ENCODE measurements around the gene KLHL26. TPM values are rescaled to one million over a fixed set of nuclear protein-coding genes. Genes with fewer than 3 reads are reported as not detected.

The KLHL26 gene
- total RNA-seq, 6 experiments from 2014 or later = 3.6 to 9.3 (median 7.4) TPM

DNA sequence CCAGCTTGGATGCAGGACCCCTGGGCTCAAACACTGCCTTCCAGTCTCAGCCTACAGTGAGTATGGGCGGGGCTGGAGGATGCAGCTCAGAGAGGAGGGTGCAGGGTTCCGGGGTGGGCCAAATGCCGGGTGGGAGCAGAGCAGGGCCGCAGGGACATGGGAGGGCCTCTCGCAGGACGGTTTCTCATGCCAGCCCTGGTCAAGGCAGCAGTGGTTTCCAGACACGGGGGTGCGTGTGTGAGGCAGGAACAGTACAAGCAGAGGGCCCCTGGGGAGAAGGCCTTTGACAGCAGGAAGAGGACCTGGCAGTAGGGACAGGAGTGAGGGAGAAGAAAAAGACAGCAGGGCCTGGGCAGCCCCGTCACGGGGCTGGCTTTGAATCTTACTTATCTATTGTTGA lies 80.8 kb downstream of the KLHL26 start:
- DNase-seq = no peak
- no peak overlapping the region for H3K4me3 Mint-ChIP-seq
- no peak overlapping the region for H3K27ac Mint-ChIP-seq
- H3K4me1 Mint-ChIP-seq (ENCODE audit: low read depth) = no peaks in the 10 kb centered on the region
- peaks cover 5% of the 10 kb centered on the region for H3K36me3 Mint-ChIP-seq (ENCODE audit: low read depth)
- no peaks in the 10 kb centered on the region for H3K9me3 Mint-ChIP-seq
- TF ChIP-seq, protein P1, sequence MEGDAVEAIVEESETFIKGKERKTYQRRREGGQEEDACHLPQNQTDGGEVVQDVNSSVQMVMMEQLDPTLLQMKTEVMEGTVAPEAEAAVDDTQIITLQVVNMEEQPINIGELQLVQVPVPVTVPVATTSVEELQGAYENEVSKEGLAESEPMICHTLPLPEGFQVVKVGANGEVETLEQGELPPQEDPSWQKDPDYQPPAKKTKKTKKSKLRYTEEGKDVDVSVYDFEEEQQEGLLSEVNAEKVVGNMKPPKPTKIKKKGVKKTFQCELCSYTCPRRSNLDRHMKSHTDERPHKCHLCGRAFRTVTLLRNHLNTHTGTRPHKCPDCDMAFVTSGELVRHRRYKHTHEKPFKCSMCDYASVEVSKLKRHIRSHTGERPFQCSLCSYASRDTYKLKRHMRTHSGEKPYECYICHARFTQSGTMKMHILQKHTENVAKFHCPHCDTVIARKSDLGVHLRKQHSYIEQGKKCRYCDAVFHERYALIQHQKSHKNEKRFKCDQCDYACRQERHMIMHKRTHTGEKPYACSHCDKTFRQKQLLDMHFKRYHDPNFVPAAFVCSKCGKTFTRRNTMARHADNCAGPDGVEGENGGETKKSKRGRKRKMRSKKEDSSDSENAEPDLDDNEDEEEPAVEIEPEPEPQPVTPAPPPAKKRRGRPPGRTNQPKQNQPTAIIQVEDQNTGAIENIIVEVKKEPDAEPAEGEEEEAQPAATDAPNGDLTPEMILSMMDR (IDR thresholded peaks at IDR 0.05) = no peak
- no peaks in the 10 kb centered on the region; the same call in 1 of the 2 replicates for H3K27me3 Mint-ChIP-seq (ENCODE audit: insufficient read depth)

DNA sequence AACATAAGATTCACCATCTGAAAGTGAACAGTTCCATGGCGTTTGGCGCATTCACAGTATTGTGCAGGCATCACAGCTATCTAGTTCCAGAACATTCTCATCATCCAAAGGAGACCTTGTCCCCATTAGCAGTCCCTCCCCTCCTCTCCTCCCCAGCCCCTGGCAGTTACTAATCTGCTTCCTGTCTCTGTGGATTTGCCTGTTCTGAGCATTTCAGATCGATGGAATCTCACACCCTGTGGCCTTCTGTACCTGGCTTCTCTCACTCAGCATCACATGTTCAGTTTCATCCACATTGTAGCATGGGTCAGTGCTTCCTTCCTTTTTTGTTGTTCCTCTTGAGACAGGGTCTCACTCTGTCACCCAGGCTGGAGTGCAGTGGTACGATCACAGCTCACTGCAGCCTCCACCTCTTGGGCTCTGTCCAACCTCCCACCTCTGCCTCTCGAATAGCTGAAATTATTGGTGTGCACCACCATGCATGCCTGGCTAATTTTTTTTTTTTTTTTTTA lies 81.2 kb downstream of the KLHL26 start:
- Mint-ChIP-seq H3K4me1 (ENCODE audit: low read depth) (no peaks in the 10 kb centered on the region), H3K9me3 (no peaks in the 10 kb centered on the region), H3K27ac (no peak overlapping the region), H3K27me3 (ENCODE audit: insufficient read depth) (no peaks in the 10 kb centered on the region; the same call in 1 of the 2 replicates), H3K4me3 (no peak overlapping the region), H3K36me3 (ENCODE audit: low read depth) (peaks cover 7% of the 10 kb centered on the region)
- DNase-seq = no peak
- TF ChIP-seq, protein P1 (IDR thresholded peaks at IDR 0.05) = no peak

DNA sequence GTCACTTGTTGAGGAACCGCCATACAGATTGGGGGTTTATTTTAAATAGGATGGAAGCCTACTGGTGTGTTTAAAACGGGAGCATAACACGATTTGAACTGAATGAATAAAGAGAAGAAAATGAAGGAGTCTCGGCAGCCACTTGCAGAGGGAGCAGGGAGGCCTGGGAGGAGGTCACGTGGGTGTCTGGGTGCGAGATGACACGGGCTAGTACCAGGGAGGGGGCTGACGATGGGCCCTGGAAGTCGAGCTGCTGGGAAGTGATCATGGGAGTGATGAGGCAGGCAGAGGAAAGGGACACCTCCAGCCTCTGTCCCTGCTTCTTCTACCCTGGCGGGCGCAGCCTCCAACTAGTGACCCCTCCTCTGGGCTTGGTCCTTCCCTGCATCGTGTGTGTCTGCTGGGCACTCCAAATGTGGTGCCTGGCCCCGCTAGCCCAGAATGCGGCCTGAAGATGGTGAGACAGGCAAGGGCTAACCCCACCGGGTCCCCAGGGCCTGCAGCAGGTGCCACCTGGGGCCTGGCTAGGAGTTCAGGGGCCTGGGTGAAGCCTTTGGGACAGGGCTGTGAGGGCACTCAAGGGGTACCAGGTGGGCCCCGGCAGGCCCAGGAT lies 82.1 kb downstream of the KLHL26 start:
- H3K27ac Mint-ChIP-seq = no peak overlapping the region
- peaks cover 7% of the 10 kb centered on the region for H3K36me3 Mint-ChIP-seq (ENCODE audit: low read depth)
- no peak for DNase-seq
- TF ChIP-seq, protein P1 (IDR thresholded peaks at IDR 0.05) = no peak
- H3K4me1 Mint-ChIP-seq (ENCODE audit: low read depth) = no peaks in the 10 kb centered on the region
- no peak overlapping the region for H3K4me3 Mint-ChIP-seq
- H3K27me3 Mint-ChIP-seq (ENCODE audit: insufficient read depth) = no peaks in the 10 kb centered on the region; the same call in 1 of the 2 replicates
- H3K9me3 Mint-ChIP-seq = no peaks in the 10 kb centered on the region

DNA sequence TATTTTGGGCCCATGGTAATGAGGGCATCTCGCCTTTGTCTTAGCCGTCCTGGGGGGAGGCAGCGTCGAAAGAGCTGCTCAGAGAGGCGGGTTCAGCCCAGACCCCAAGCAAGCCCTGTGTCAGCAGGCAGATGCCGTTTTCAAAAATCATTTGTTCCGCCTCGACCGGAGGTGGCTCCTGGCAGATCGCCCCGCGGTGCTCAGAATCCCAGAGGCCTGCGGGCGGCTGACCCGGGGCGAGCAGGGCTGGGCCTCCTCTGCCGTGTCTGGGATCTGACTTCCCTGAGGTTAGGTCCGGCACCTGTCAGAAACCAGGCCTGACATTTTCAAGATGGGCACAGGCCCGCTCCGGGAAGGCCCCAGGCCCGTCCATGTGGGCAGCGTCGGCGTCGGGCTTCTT lies 82.7 kb downstream of the KLHL26 start:
- no peaks in the 10 kb centered on the region for H3K9me3 Mint-ChIP-seq
- DNase-seq = no peak
- H3K4me1 Mint-ChIP-seq (ENCODE audit: low read depth) = no peaks in the 10 kb centered on the region
- H3K36me3 Mint-ChIP-seq (ENCODE audit: low read depth) = peaks cover 7% of the 10 kb centered on the region
- TF ChIP-seq, protein P1 (IDR thresholded peaks at IDR 0.05) = no peak
- no peak overlapping the region for H3K27ac Mint-ChIP-seq
- H3K27me3 Mint-ChIP-seq (ENCODE audit: insufficient read depth) = no peaks in the 10 kb centered on the region; the same call in 1 of the 2 replicates
- H3K4me3 Mint-ChIP-seq = no peak overlapping the region

Other genes starting within 250 kb of the KLHL26 start
- gene LRRC25, start 239.4 kb upstream of the KLHL26 start, total RNA-seq (2021; fragmentation: NEBNext Ultra II Directional; extraction: Animal tissue kit (Norgen Biotek cat#: 25700)) = not detected
- 10 to 100 TPM; 76.4 to 84.3 (median 80.4) TPM for gene SSBP4, start 217.6 kb upstream of the KLHL26 start, total RNA-seq (2021; fragmentation: NEBNext Ultra II Directional; extraction: Animal tissue kit (Norgen Biotek cat#: 25700))
- 1 to 10 TPM; 2.3 to 3.7 (median 3.2) TPM for gene ISYNA1, start 198.9 kb upstream of the KLHL26 start, total RNA-seq (2021; fragmentation: NEBNext Ultra II Directional; extraction: Animal tissue kit (Norgen Biotek cat#: 25700))
- 10 to 100 TPM; 15.7 to 17.8 (median 16.4) TPM for gene ELL, start 115.0 kb upstream of the KLHL26 start, total RNA-seq (2021; fragmentation: NEBNext Ultra II Directional; extraction: Animal tissue kit (Norgen Biotek cat#: 25700))
- 100 to 1,000 TPM; 229 to 284 (median 241) TPM for gene FKBP8, start 93.5 kb upstream of the KLHL26 start, total RNA-seq (2021; fragmentation: NEBNext Ultra II Directional; extraction: Animal tissue kit (Norgen Biotek cat#: 25700))
- 100 to 1,000 TPM; 109 to 123 (median 115) TPM for gene KXD1, start 79.2 kb upstream of the KLHL26 start, total RNA-seq (2021; fragmentation: NEBNext Ultra II Directional; extraction: Animal tissue kit (Norgen Biotek cat#: 25700))
- gene UBA52, start 65.2 kb upstream of the KLHL26 start, total RNA-seq (2021; fragmentation: NEBNext Ultra II Directional; extraction: Animal tissue kit (Norgen Biotek cat#: 25700)) = 1,000 to 10,000 TPM; 1,140 to 1,305 (median 1,270) TPM
- gene REX1BD, start 48.2 kb upstream of the KLHL26 start, total RNA-seq (2021; fragmentation: NEBNext Ultra II Directional; extraction: Animal tissue kit (Norgen Biotek cat#: 25700)) = 10 to 100 TPM; 50.2 to 73.8 (median 60.8) TPM
- gene CRLF1, start 30.2 kb upstream of the KLHL26 start, total RNA-seq (2021; fragmentation: NEBNext Ultra II Directional; extraction: Animal tissue kit (Norgen Biotek cat#: 25700)) = 1 to 10 TPM; 1.6 to 4.1 (median 2.4) TPM
- gene TMEM59L, start 24.2 kb upstream of the KLHL26 start, total RNA-seq (2021; fragmentation: NEBNext Ultra II Directional; extraction: Animal tissue kit (Norgen Biotek cat#: 25700)) = 1 to 10 TPM; 1.7 to 4.3 (median 3.2) TPM
- gene CRTC1, start 46.7 kb downstream of the KLHL26 start, total RNA-seq (2021; fragmentation: NEBNext Ultra II Directional; extraction: Animal tissue kit (Norgen Biotek cat#: 25700)) = 10 to 100 TPM; 11.8 to 14.5 (median 13.4) TPM
- gene COMP, start 154.3 kb downstream of the KLHL26 start, total RNA-seq (2021; fragmentation: NEBNext Ultra II Directional; extraction: Animal tissue kit (Norgen Biotek cat#: 25700)) = 1 to 10 TPM in 3 of 6 experiments, under 1 TPM in 3; 0.67 to 6.1 (median 0.98) TPM
- 10 to 100 TPM; 46.3 to 54.7 (median 51.4) TPM for gene UPF1, start 194.9 kb downstream of the KLHL26 start, total RNA-seq (2021; fragmentation: NEBNext Ultra II Directional; extraction: Animal tissue kit (Norgen Biotek cat#: 25700))